HepG2 (cell line): ENCODE data around the gene PAFAH1B2. TPM values are rescaled to one million over a fixed set of nuclear protein-coding genes. Genes with fewer than 3 reads are reported as not detected.

Experiments used
- ATF5 ChIP-seq: sonication (generic); formaldehyde crosslinking; IDR thresholded peaks from 2 replicates; pipeline ENCODE4 v1.4.0; 2020; ENCODE audit warnings: mild to moderate bottlenecking, low read depth, missing genetic modification reagents
- BRD4 ChIP-seq: sonication (generic); formaldehyde crosslinking; IDR thresholded peaks from 2 replicates; pipeline ENCODE4 v1.4.0; 2020; ENCODE audit warnings: missing genetic modification reagents
- DPF2 ChIP-seq: sonication (generic); formaldehyde crosslinking; IDR thresholded peaks from 2 replicates; pipeline ENCODE4 v1.4.0; 2020; ENCODE audit warnings: mild to moderate bottlenecking, low read depth, missing genetic modification reagents, borderline replicate concordance
- FOXO1 ChIP-seq: sonication (generic); formaldehyde crosslinking; IDR thresholded peaks from 2 replicates; pipeline ENCODE4 v1.4.0; 2020; ENCODE audit warnings: missing genetic modification reagents
- MTA1 ChIP-seq: sonication (generic); formaldehyde crosslinking; IDR thresholded peaks from 2 replicates; pipeline ENCODE4 v1.4.0; 2020; ENCODE audit warnings: missing genetic modification reagents, mild to moderate bottlenecking, borderline replicate concordance
- MZF1 ChIP-seq: sonication (generic); formaldehyde crosslinking; IDR thresholded peaks from 2 replicates; pipeline ENCODE4 v1.8.1; 2023; ENCODE audit warnings: mild to moderate bottlenecking, missing genetic modification reagents, borderline replicate concordance
- SIX1 ChIP-seq: sonication (generic); formaldehyde crosslinking; IDR thresholded peaks from 2 replicates; pipeline ENCODE4 v1.4.0; 2020; ENCODE audit warnings: missing genetic modification reagents, borderline replicate concordance
- SIX4 ChIP-seq: sonication (generic); formaldehyde crosslinking; IDR thresholded peaks from 2 replicates; pipeline ENCODE4 v1.4.0; 2020; ENCODE audit warnings: missing genetic modification reagents
- WIZ ChIP-seq: sonication (generic); formaldehyde crosslinking; IDR thresholded peaks from 2 replicates; pipeline ENCODE4 v1.5.1; 2020; ENCODE audit warnings: mild to moderate bottlenecking, missing genetic modification reagents
- XRCC5 ChIP-seq: fragments of 200-400 bp; formaldehyde crosslinking; optimal IDR thresholded peaks from 2 replicates; pipeline ENCODE3; 2017; ENCODE audit warnings: mild to moderate bottlenecking, low read length
- ZBTB33 ChIP-seq: sonication (generic); formaldehyde crosslinking; IDR thresholded peaks from 2 replicates; pipeline ENCODE4 v1.4.0; 2020; ENCODE audit warnings: missing genetic modification reagents
- ZNF18 ChIP-seq: sonication (generic); formaldehyde crosslinking; IDR thresholded peaks from 2 replicates; pipeline ENCODE4 v1.8.0; 2022; ENCODE audit warnings: mild to moderate bottlenecking, missing genetic modification reagents; ENCODE audit not compliant: insufficient replicate concordance
- ZNF33A ChIP-seq: sonication (generic); formaldehyde crosslinking; IDR thresholded peaks from 2 replicates; pipeline ENCODE4 v1.5.1; 2020; ENCODE audit warnings: missing genetic modification reagents, mild to moderate bottlenecking, moderate library complexity, borderline replicate concordance
- ZNF383 ChIP-seq: sonication (generic); formaldehyde crosslinking; IDR thresholded peaks from 2 replicates; pipeline ENCODE4 v1.4.0; 2020; ENCODE audit warnings: missing genetic modification reagents, mild to moderate bottlenecking, borderline replicate concordance
- ZNF619 ChIP-seq: sonication (generic); formaldehyde crosslinking; IDR thresholded peaks from 2 replicates; pipeline ENCODE4 v1.4.0; 2020; ENCODE audit warnings: mild to moderate bottlenecking, missing genetic modification reagents
- ZNF687 ChIP-seq: sonication (generic); formaldehyde crosslinking; IDR thresholded peaks from 2 replicates; pipeline ENCODE4 v1.5.1; 2020; ENCODE audit warnings: mild to moderate bottlenecking, missing genetic modification reagents, moderate library complexity
- ZNF776 ChIP-seq: sonication (generic); formaldehyde crosslinking; IDR thresholded peaks from 2 replicates; pipeline ENCODE4 v1.4.0; 2020; ENCODE audit warnings: mild to moderate bottlenecking, missing genetic modification reagents
- ZNF792 ChIP-seq: IDR thresholded peaks from 2 replicates; pipeline ENCODE4 v1.6.1; 2016
- polyA plus RNA-seq, 8 experiments: library from polyadenylated mRNA; depleted of rRNA in 3 of 8; stranded (reverse) in 7 of 8; unstranded in 1 of 8; fragments of >200 nt; fragmentation: Illumina TruSeq in 4 of 8; extraction: Trizol in 4 of 8; gene quantifications; 2 replicates each; pipeline versions ENCODE4 v1.2.1 to v1.2.3, GENCODE V29; 2011 to 2016; ENCODE audit warnings: low read depth in 4 of 8, missing spikeins in 1 of 8, mixed read lengths in 1 of 8; ENCODE audit not compliant: insufficient read depth in 1 of 8
- total RNA-seq, 5 experiments: library from RNA; depleted of rRNA; stranded (reverse); fragments of >200 nt; fragmentation: Illumina TruSeq; extraction: Trizol; gene quantifications; 2 replicates each; pipeline ENCODE4 v1.2.3, GENCODE V29; 2016; ENCODE audit warnings: low read depth in 1 of 5

PAFAH1B2 gene
- total and polyA plus RNA-seq, 2 of the 13 experiments (the other 11 are each of a cell fraction or from before 2014, with no cell fraction given), result 28.8 to 104 TPM

GRCh38 chr11:117143871-117144476, at the start of gene PAFAH1B2 (continued):
- TF ChIP-seq ZBTB33 (CRISPR knock-in tag) (0 out of 2 replicates have a peak, but pooled peaks have one; percentile 52), ZNF383 (peak; percentile 91; the same call in 1 of the 2 replicates), ZNF776 (CRISPR knock-in tag) (peak; percentile 96), FOXO1 (CRISPR knock-in tag) (peak; percentile 73), MZF1 (peak; percentile 80; the same call in 1 of the 2 replicates), ZNF792 (CRISPR knock-in tag) (peak; percentile 79; the same call in 1 of the 2 replicates), ZNF18 (CRISPR knock-in tag) (peak; percentile 89), SIX4 (CRISPR knock-in tag) (no peak), MTA1 (CRISPR knock-in tag) (peak; percentile 45; the same call in 1 of the 2 replicates), ZNF33A (peak; percentile 79; the same call in 1 of the 2 replicates), ZNF619 (CRISPR knock-in tag) (peak; percentile 76), BRD4 (peak; percentile 60; the same call in 1 of the 2 replicates), ZNF687 (peak; percentile 99), SIX1 (CRISPR knock-in tag) (0 out of 2 replicates have a peak, but pooled peaks have one; percentile 15), XRCC5 (peak; percentile 15), DPF2 (CRISPR knock-in tag) (no peak), WIZ (CRISPR knock-in tag) (no peak), ATF5 (peak; percentile 72; the same call in 1 of the 2 replicates)
